ENCODE measurements around the gene LRRC72.
A peak's percentile ranks its signal among the peaks of the same experiment; 100 is the strongest.
"Not testable (repeated sequence)": the region's sequence is repeated elsewhere in the genome, so short reads cannot be mapped to it uniquely, and the experiment has no call there.

LRRC72 gene

GRCh38 chr7:16592395-16592794 lies 65.8 kb downstream of the LRRC72 start:
- TF ChIP-seq, protein P1, sequence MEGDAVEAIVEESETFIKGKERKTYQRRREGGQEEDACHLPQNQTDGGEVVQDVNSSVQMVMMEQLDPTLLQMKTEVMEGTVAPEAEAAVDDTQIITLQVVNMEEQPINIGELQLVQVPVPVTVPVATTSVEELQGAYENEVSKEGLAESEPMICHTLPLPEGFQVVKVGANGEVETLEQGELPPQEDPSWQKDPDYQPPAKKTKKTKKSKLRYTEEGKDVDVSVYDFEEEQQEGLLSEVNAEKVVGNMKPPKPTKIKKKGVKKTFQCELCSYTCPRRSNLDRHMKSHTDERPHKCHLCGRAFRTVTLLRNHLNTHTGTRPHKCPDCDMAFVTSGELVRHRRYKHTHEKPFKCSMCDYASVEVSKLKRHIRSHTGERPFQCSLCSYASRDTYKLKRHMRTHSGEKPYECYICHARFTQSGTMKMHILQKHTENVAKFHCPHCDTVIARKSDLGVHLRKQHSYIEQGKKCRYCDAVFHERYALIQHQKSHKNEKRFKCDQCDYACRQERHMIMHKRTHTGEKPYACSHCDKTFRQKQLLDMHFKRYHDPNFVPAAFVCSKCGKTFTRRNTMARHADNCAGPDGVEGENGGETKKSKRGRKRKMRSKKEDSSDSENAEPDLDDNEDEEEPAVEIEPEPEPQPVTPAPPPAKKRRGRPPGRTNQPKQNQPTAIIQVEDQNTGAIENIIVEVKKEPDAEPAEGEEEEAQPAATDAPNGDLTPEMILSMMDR (IDR thresholded peaks at IDR 0.05), result no peak
- Mint-ChIP-seq H3K9me3 (no peaks in the 10 kb centered on the region), H3K4me3 (no peak overlapping the region), H3K27me3 (ENCODE audit: low read depth, poor library complexity) (no peaks in the 10 kb centered on the region), H3K27ac (no peak overlapping the region), H3K36me3 (ENCODE audit: low read depth) (peaks cover 3% of the 10 kb centered on the region), H3K4me1 (peaks cover 18% of the 10 kb centered on the region)
- no peak for DNase-seq

DNA sequence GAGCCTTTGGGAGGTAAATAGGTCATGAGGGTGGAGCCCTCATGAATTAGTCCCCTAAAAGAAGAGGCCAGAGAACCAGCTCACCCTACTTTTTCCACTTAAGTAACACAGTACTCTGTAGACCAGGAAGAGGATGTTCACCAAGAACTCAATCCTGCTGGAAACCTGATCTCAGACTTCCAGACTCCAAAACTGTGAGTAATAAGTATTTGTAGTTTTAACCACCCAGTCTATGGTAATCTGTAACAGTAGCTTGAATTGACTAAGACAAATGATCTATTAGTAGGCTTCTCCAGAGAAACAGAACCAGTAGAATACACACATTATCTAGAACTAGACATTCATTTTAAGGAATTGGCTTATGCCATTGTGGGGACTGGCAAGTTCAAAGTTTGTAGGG lies 67.4 kb downstream of the LRRC72 start:
- Mint-ChIP-seq H3K4me1 (peaks cover 22% of the 10 kb centered on the region), H3K36me3 (ENCODE audit: low read depth) (peaks cover 12% of the 10 kb centered on the region), H3K27me3 (ENCODE audit: low read depth, poor library complexity) (no peaks in the 10 kb centered on the region), H3K27ac (no peak overlapping the region), H3K9me3 (no peaks in the 10 kb centered on the region), H3K4me3 (no peak overlapping the region)
- DNase-seq, result no peak
- TF ChIP-seq, protein P1 (IDR thresholded peaks at IDR 0.05), result no peak

GRCh38 chr7:16594676-16595075 lies 68.1 kb downstream of the LRRC72 start:
- H3K27ac Mint-ChIP-seq, result no peak overlapping the region
- TF ChIP-seq, protein P1 (IDR thresholded peaks at IDR 0.05), result no peak
- H3K4me3 Mint-ChIP-seq, result no peak overlapping the region
- H3K4me1 Mint-ChIP-seq, result peaks cover 22% of the 10 kb centered on the region
- H3K27me3 Mint-ChIP-seq (ENCODE audit: low read depth, poor library complexity), result no peaks in the 10 kb centered on the region
- DNase-seq, result no peak
- no peaks in the 10 kb centered on the region for H3K9me3 Mint-ChIP-seq
- peaks cover 17% of the 10 kb centered on the region for H3K36me3 Mint-ChIP-seq (ENCODE audit: low read depth)

DNA sequence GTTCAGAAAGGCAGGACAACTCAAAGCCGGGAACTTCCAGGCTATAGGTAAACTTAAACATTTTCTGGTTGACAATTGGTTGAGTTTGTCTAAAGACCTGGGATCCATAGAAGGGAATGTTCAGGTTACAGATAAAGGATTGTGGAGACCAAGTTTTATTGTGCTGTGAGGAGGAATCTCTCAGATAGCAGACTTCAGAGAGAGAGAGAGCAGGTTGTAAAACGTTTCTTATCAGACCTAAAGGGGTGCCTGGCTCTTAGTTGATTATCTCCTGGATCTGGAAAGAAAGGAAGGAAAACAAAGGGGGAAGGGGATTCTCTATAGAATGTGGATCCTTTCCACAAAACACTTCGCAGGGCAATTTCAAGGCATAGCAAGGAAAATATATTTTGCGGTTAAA lies 69.0 kb downstream of the LRRC72 start:
- H3K4me3 Mint-ChIP-seq; H3K9me3 Mint-ChIP-seq; H3K27me3 Mint-ChIP-seq (ENCODE audit: low read depth, poor library complexity); DNase-seq: not testable (repeated sequence)
- peaks cover 23% of the 10 kb centered on the region for H3K36me3 Mint-ChIP-seq (ENCODE audit: low read depth)
- H3K27ac Mint-ChIP-seq, result peak overlapping the region; percentile 85
- H3K4me1 Mint-ChIP-seq, result peaks cover 22% of the 10 kb centered on the region

DNA sequence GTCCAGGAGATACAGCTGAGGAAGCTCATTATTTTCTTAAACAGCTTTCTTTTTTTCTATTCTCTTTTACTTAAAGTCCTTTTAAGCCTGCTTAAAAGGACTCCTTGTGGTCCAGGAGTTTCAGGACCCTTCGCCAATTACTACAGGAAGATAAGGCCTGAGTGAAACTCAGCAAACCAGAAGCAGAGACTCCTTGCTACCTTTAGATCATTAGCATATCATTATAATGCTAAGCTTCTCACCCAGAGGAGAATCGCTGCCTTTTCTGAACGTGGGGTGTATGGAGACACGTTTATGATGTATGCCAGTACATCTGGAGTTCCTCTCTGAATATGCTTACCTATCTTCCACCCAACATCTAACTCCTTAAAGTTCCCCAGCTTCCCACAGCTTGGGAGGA lies 71.4 kb downstream of the LRRC72 start:
- peak overlapping the region; percentile 88 for H3K27ac Mint-ChIP-seq

GRCh38 chr7:16599860-16600259 lies 73.2 kb downstream of the LRRC72 start:
- H3K36me3 Mint-ChIP-seq (ENCODE audit: low read depth), result peaks cover 62% of the 10 kb centered on the region
- H3K4me1 Mint-ChIP-seq, result peaks cover 22% of the 10 kb centered on the region
- H3K9me3 Mint-ChIP-seq, result no peaks in the 10 kb centered on the region
- H3K27ac Mint-ChIP-seq, result no peak overlapping the region
- DNase-seq, result no peak
- no peaks in the 10 kb centered on the region for H3K27me3 Mint-ChIP-seq (ENCODE audit: low read depth, poor library complexity)
- TF ChIP-seq, protein P1 (IDR thresholded peaks at IDR 0.05), result no peak
- no peak overlapping the region for H3K4me3 Mint-ChIP-seq

More for the DNA sequence above, 71.4 kb downstream of the LRRC72 start:
- TF ChIP-seq, protein P1 (IDR thresholded peaks at IDR 0.05), result no peak
- Mint-ChIP-seq H3K9me3 (no peaks in the 10 kb centered on the region), H3K27me3 (ENCODE audit: low read depth, poor library complexity) (no peaks in the 10 kb centered on the region), H3K4me3 (no peak overlapping the region), H3K4me1 (peaks cover 22% of the 10 kb centered on the region), H3K36me3 (ENCODE audit: low read depth) (peaks cover 44% of the 10 kb centered on the region)
- no peak for DNase-seq
